Skin of body (tissue), 2 donors: Measurements from ENCODE around the gene ALDH1A2. TPM values are rescaled to one million over a fixed set of nuclear protein-coding genes. Genes with fewer than 3 reads are reported as not detected.
"Not testable (repeated sequence)": the region's sequence is repeated elsewhere in the genome, so short reads cannot be mapped to it uniquely, and the experiment has no call there.

ENCODE experiments used
- DNase-seq: peaks from one replicate; lab custom pipeline; 2025; lab: John Stamatoyannopoulos, UW
- total RNA-seq: library from RNA; depleted of rRNA; stranded (reverse); fragments of >200 nt; gene quantifications from one replicate; pipeline ENCODE4 v1.2.3, GENCODE V29; 2014

The ALDH1A2 gene
- total RNA-seq, 1 donor from 2014 or later, result 3.9 TPM

- DNase-seq, result peak; percentile 19
These were observed 744 bp upstream of the ALDH1A2 start for GRCh38 chr15:58066042-58066867.

DNA sequence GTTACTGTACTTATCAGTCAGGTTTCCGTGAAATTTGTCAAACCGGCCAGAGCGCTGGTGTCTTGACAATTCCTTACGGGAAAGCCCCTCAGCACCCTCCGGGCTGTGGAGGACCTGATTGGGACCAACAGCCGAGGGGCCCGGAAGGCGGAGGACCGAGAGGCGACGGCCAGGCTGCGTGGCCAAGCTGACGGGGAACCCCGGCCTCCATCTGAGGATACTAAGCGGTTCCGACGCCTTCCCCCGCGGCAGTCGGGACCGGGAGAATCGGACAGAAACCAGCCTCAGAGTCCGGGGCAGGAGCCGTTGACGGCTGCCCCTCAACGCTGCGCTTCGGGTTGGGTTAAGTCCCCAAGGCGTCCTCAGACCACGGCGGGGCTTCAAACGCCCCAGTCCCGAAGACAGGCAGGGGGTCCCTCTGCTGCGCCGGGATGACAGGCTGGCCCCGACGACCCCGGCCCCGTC, 499 bp downstream of the ALDH1A2 start:
- no peak for DNase-seq

GRCh38 chr15:58064082-58064979, 1.2 kb downstream of the ALDH1A2 start:
- no peak for DNase-seq

- DNase-seq, result no peak
These were observed 1.9 kb downstream of the ALDH1A2 start for GRCh38 chr15:58063614-58064013.

DNA sequence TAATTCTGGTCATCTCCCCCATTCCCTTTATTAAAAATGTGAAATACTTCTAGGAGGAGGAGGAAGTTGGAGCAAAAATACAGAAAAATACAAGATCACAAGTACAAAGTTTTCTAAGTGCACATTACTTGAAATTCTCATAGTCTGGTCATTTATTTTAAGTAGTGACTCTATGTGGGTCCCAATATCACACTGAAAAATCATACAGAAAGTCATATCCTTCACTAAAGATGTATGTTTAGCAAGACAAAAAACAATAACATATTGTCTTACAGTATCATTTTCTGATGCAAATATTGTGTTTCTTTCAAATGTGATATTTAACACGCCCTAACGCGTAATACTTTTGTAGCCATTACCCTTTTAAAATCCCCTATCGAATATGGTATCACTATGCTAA, 2.5 kb downstream of the ALDH1A2 start:
- no peak for DNase-seq

- no peak for DNase-seq
These were observed 3.3 kb downstream of the ALDH1A2 start for GRCh38 chr15:58062175-58062574.

GRCh38 chr15:58060575-58060974, 4.9 kb downstream of the ALDH1A2 start:
- no peak for DNase-seq

DNA sequence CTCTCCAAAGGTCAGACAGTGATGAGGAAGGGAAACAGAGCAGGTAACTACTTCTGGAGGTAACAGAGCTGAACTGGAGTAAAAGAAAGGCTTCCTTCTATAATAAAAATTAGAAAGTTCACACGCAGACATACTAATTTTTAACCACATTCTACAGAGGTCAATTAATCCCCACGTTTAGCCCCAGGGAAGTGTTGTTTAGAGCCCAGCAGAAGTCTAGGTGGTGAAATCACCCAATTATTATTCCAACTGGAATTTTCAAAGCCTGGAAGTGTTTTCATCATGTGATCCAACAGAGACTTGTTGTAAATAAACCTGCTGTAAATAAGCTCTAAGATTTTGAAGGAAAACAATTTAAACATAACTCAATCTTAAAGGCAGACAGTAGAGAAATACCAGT, 6.8 kb downstream of the ALDH1A2 start:
- DNase-seq, result no peak

DNA sequence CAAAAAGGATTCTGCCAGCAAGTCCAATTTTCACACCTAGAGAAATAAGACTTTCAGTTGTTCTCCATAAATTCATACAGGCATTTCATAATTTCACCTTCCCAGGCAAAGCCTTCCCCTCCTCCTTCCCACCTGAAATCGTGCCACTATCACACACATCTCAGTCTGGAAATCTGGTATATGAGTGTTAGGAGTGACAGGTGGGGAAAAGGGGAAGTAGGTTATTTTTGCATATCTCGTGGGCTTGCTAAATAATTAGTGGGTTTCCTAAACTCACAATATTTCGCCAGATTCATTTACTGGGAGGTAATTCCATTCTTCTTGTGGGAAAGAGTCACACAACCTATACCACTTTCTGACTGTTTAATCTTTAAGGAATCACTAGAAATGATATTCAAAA, 7.4 kb downstream of the ALDH1A2 start:
- no peak for DNase-seq

DNA sequence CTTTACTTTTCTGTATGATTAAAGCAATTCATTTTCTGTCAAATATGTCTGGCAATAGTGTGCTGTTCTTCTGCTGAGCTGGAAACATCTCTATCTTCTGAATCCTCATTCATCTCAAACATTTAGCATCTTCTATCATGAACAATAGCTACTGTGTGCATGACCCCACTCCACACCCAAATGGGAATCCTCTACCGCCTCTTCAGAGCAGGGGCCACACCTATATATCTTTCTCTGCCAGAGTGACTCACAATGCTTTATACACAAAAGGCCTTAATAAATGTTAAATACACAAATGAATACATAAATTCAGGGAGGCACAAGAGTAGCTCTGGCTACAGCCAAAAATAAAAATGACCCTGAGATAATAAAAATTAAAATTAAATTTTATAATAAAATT, 8.0 kb downstream of the ALDH1A2 start:
- no peak for DNase-seq

DNA sequence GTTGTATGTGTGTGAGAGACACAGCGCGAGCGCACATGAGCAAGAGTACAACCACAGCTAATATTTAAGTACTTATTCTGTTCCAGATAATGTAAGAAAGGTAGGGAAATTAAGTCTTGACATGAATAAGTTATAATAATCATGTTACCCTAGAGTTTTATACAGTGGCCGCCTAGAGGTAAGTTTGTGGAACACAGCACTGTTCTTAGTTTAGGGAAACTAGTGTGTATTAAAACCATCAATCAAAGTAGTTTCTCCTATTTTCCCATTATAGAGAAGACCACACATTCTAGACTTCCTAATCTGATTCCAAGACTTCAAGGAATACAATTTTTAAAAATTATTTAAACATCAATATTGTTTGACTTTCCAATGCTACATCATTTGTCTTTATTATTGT, 9.5 kb downstream of the ALDH1A2 start:
- DNase-seq, result no peak

GRCh38 chr15:58053315-58054153, 12.0 kb downstream of the ALDH1A2 start:
- no peak for DNase-seq

- no peak for DNase-seq
These were observed 13.2 kb downstream of the ALDH1A2 start for GRCh38 chr15:58052334-58052733.

DNA sequence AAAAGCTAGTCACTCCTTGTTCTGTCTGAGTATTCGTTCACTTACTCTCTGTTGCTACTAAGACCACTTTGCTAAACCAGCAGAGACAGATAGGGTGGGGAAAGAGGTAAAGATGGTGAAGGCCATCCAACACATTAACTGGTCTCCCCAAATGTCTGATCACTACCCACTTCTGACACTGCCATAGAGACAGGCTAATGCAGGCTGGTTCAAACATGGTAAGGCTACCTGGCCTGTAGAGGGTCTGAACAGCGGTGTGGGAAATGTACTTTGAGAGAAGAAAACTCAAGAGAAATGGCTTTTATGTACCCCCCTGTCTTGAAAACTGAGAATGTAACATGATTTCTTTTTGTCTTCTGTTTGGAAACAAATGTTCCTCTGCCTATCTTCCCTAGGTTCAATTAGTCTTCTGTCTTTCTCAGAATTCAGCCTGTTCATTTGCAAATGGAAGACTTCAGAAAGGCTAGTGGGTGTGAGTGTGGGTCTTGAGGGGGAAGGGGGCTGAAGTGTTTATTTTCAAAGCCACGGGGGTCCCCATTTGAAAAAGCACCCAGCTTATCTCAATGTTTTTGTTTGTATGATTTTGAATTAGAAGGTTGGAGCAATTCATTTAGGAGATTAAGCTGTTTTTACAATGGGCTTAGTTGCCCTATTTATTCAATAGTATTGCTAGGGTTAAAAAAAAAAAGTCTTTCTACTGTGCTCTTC, 15.8 kb downstream of the ALDH1A2 start:
- no peak for DNase-seq

DNA sequence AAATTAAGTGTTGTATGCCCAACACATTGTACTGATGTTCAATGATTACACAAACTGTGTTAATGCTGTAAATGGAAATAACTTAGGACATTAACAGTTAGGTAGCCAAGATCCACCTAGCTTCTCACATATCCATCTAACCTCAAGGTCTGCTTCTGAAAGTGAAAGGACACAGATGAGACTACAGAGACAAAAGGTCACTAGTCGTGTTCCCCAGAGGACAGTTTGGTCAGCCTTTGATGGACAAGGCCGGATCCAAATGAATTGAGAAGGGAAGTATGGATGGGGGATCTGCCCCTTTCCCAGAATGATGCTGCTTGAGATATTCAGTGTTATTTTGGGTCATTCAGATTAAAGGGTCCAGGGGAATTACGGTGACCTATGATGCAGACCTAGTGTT, 17.2 kb downstream of the ALDH1A2 start:
- no peak for DNase-seq

DNA sequence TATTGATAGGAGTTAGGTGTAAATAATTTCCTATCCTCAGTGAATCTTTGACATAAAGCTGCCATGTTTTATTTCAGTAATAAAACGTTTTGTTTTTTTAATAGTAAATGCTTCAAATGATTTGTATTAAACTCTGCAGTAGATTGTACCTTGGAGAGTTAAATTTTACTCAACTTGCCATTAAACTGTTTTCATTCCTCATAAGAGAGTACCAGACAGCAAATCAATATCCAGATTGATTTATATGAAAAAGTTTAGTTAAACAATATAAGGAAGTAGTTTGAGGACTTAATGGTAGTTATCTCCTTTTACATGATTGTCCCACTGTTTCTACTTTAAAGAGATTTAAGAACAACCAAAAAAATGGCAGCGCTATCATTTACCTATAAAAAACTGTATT, 18.4 kb downstream of the ALDH1A2 start:
- no peak for DNase-seq

DNA sequence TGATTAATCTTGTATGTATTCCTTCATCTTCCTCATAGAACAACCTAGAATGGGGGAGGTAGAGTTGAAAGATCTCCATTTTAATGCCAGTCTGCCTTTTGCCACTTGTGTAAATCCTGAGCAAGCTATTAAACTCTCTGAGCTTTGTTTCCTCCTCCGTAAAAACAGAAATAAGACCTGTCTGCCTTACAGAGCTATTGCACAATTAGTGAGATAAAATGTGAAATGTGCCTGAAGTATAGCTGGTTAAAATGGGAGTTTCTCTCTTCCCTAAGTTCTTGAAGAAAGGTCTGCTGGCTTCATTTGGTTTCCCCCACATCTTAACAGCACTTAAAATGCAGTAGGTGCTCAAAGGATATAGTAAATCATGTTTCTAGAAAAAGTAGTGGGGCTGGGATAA, 19.0 kb downstream of the ALDH1A2 start:
- DNase-seq, result no peak

- not testable (repeated sequence) for DNase-seq
These were observed 20.1 kb downstream of the ALDH1A2 start for GRCh38 chr15:58045376-58045775.

DNA sequence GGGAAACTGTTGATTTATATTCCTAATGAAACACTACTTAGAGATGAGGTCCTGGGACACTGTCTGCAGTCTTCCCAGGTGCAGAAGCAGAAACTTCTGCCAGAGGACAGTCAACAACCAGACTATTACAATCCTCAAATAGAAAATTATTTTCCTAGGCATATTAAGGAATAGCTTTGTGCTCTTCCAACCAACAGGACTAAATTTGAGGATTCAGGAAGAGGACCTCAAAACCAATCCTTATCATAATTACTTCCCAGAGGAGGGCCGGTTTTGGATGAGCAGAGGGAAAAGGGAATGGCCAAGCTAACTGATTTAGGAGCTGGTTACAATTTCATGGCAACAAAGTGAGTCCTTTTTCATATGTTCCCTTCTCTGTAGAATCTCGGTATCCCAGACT, 21.0 kb downstream of the ALDH1A2 start:
- no peak for DNase-seq

GRCh38 chr15:58043192-58043903, 22.2 kb downstream of the ALDH1A2 start:
- DNase-seq, result no peak
